ENCODE data around the gene CYSRT1. TPM values are rescaled to one million over a fixed set of nuclear protein-coding genes. Genes with fewer than 3 reads are reported as not detected.

CYSRT1 gene
- total RNA-seq, 1 donor from 2014 or later = 2.1 TPM

DNA sequence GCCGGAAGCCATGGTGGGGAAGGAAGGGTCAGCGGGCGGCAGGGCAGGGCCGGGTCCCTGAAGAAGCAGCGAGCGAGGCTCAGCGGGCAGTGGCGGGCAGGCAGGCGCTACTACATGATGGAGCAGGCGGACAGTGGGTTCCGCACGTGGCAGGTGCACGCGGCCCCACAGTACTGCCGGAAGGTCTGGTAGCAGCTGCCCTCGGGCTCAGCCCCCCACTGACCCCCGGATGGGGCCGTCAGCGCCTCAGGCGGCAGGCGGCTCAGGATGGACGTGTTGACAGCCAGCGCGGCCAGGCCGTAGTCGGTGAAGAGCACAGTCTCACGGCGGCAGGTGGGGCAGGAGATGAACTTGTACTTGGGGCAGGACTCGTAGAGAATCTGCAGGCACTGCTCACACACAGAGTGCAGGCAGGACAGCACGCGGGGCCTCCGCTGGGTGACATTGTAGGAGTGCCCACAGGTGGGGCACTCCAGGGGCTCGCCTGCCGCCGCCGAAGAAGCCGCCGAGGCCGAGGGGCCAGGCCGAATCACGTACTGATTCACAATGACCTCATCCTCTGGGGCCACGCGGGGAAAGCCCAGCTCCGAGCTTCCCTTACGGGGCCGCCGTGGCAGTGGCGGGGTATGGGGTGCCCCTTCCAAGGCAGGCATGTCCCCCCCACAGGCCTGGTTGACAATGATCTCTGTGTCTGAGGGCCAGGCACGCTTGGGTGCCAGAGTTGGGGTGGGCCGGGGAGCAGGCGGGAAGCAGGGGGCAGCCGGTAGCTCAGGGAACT lies 4.5 kb upstream of the CYSRT1 start:
- TF ChIP-seq, protein P1, sequence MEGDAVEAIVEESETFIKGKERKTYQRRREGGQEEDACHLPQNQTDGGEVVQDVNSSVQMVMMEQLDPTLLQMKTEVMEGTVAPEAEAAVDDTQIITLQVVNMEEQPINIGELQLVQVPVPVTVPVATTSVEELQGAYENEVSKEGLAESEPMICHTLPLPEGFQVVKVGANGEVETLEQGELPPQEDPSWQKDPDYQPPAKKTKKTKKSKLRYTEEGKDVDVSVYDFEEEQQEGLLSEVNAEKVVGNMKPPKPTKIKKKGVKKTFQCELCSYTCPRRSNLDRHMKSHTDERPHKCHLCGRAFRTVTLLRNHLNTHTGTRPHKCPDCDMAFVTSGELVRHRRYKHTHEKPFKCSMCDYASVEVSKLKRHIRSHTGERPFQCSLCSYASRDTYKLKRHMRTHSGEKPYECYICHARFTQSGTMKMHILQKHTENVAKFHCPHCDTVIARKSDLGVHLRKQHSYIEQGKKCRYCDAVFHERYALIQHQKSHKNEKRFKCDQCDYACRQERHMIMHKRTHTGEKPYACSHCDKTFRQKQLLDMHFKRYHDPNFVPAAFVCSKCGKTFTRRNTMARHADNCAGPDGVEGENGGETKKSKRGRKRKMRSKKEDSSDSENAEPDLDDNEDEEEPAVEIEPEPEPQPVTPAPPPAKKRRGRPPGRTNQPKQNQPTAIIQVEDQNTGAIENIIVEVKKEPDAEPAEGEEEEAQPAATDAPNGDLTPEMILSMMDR (IDR thresholded peaks at IDR 0.05; ENCODE audit: insufficient read depth, low read length, poor library complexity, severe bottlenecking) = no peak
- Histone ChIP-seq H3K27me3 (ENCODE audit: control insufficient read depth, insufficient read depth, low read length) (no peaks in the 10 kb centered on the region), H3K36me3 (ENCODE audit: control insufficient read depth, insufficient read depth, low read length) (no peaks in the 10 kb centered on the region), H3K4me3 (ENCODE audit: low read depth, low read length) (no peak overlapping the region)
- DNase-seq (ENCODE audit: low read depth) = no peak

DNA sequence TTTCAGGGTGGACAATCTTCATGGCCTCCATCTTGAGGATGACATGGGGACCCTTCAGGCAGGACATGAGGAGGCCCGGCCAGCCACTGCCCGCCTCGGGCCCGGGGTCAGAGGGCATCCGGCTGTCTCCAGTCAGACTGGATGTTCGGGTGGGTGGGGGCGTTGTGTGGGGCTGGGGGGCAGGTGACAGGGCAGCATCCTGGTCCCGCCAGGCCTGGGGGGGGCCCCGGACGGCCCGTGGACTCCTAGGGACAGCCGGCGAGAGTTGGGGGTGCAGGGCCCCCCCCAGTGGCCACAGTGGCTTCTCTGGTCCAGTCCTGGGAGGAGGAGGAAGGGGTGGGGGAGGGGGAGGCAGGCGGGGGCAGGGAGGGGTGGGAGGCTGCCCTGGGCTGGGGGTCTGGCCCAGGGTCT lies 3.9 kb upstream of the CYSRT1 start:
- TF ChIP-seq, protein P1 (IDR thresholded peaks at IDR 0.05; ENCODE audit: insufficient read depth, low read length, poor library complexity, severe bottlenecking) = no peak
- DNase-seq (ENCODE audit: low read depth) = no peak
- Histone ChIP-seq H3K4me3 (ENCODE audit: low read depth, low read length) (no peak overlapping the region), H3K36me3 (ENCODE audit: control insufficient read depth, insufficient read depth, low read length) (no peaks in the 10 kb centered on the region), H3K27me3 (ENCODE audit: control insufficient read depth, insufficient read depth, low read length) (no peaks in the 10 kb centered on the region)

DNA sequence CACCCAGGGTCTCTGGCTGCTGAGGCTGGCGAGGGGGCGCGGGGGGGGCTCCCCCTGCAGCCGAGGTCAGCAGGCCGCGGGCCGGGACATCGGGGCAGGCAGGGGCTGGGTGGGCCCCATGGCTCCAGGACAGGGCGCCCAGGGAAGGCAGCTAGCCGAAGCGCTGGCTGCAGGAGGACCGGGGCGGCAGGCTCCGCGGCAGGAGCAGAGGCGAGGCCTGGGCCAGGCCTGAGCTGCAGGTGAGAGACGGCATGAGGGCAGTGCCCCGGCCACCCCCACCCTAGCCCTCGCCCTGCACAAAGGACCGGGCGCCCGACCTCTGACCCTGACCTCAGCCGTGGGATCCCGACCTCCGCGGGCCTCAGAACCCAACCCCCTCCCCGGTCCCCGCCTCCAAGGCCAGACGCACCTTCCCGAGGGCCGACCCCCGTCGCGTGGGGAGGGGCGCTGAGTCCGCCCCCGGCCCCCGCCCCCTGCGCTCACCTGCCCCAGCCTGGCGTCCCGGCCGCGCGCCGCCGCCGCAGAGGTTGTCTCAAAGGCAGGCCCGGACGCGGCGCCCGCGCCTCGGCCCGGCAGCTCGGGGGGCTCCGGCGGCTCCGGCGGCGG lies 3.4 kb upstream of the CYSRT1 start:
- Histone ChIP-seq H3K4me3 (ENCODE audit: low read depth, low read length) (peak overlapping the region; percentile 46), H3K27me3 (ENCODE audit: control insufficient read depth, insufficient read depth, low read length) (no peaks in the 10 kb centered on the region), H3K36me3 (ENCODE audit: control insufficient read depth, insufficient read depth, low read length) (no peaks in the 10 kb centered on the region)
- TF ChIP-seq, protein P1 (IDR thresholded peaks at IDR 0.05; ENCODE audit: insufficient read depth, low read length, poor library complexity, severe bottlenecking) = no peak
- no peak for DNase-seq (ENCODE audit: low read depth)

DNA sequence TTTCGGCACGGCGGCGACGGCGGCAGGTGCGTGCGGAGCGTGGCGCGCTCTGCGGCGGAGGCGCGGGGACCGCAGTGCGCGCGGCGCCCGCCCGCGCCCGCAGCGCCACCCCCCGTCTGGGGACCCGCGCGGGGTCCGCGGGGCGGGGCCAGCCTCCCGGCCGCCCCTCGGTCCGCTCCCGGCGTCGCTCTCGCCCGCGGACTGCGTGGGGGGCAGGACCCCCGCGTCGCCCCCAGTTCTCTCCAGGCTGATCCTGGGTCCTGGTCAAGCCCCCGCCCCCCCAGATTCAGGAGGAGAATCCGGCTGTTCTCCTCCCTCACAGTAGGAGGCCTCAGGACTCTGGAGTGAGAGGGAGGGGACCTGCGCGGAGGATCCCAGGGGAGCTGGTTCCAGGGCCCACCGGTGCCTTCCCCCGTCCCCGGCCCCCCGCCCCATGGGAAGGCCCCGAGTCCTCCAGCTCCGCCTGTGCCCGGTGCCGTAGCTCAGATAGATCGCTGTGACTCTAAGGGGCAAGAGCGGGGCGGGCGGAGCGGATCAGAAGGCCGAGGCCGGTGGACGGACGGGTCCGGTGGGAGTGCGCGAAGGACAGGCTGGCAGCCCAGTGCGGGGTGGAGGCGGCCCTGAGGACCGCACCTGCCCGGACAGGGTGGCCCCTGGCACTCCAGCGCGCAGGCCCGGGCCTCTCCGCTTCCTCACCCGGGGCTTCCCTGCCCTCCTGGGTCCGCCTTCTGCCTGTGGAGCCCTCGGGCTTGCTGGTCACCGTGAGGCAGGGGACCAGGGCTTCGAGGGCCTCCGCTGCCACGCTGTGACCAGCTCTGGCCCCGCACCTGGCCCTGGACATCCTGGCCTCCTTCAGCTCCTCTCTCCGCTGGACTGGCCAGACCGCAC lies 2.5 kb upstream of the CYSRT1 start, which contains the start of gene RNF208:
Gene RNF208 (minus strand): TSS at position 51 of the 888 bp plus-strand sequence. CDS start 1,028 bp downstream, outside the sequence.
- TF ChIP-seq, protein P1 (IDR thresholded peaks at IDR 0.05; ENCODE audit: insufficient read depth, low read length, poor library complexity, severe bottlenecking) = no peak
- Histone ChIP-seq H3K27me3 (ENCODE audit: control insufficient read depth, insufficient read depth, low read length) (no peaks in the 10 kb centered on the region), H3K36me3 (ENCODE audit: control insufficient read depth, insufficient read depth, low read length) (no peaks in the 10 kb centered on the region), H3K4me3 (ENCODE audit: low read depth, low read length) (peak within 1 kb of the TSS; percentile 46)
- no peak for DNase-seq (ENCODE audit: low read depth)

DNA sequence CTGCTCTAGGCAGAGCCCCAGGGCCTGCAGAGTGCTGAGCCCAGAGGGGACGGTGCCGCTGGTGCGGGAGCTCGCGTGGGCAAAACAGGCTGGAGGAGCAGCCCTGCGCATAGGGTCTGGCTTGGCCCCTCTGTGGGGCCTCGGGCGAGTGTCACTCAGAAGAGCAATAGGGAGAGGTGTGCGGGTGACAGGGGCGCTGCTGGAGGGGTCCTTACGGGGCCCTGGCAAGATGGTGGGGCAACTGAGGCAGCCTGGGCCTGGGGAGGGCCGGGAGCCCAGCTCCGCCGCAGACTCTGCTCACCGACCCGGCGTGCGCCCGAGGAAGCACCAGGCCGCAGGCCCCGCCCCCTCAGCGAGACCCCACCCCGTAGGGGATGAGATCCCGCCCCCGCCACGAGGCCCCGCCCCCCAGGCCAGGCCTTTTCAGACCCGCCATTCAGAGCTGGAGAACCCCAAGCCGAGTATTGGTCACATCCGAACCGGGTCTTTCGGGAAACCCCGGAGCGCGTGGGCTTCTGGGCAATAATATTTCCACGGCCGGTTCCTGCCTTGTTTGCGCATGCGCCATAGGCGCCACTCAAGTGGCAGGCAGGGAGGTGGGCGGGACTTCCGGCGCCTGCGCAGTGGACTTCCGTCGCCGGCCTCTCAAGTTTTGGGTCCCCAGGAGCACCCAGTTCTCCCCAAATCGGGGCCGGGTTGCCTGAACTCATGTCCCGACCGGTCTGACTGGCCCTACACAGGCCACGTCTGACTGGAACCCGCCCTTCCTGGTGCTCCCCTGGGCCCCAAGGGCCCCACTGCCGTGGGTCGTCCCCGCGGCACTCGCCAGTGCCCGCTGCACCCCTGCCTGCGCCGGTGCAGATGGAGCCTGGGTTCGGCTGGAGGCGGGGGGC lies 1.6 kb upstream of the CYSRT1 start:
- TF ChIP-seq, protein P1 (IDR thresholded peaks at IDR 0.05; ENCODE audit: insufficient read depth, low read length, poor library complexity, severe bottlenecking) = no peak
- Histone ChIP-seq H3K4me3 (ENCODE audit: low read depth, low read length) (peak overlapping the region; percentile 83), H3K27me3 (ENCODE audit: control insufficient read depth, insufficient read depth, low read length) (peaks cover 4% of the 10 kb centered on the region), H3K36me3 (ENCODE audit: control insufficient read depth, insufficient read depth, low read length) (no peaks in the 10 kb centered on the region)
- peak; percentile 82 for DNase-seq (ENCODE audit: low read depth)

All from kidney epithelial cell (primary cell).